PC-9 (cell line): ENCODE data around the gene LRRC8D. TPM values are rescaled to one million over a fixed set of nuclear protein-coding genes. Genes with fewer than 3 reads are reported as not detected.

ENCODE experiments used
- BruUV-seq: library from RNA; stranded (reverse); fragments of 400-500 nt; replicated peaks from 2 replicates; lab custom pipeline; 2021; lab: Mats Ljungman, UMichigan
- CTCF ChIA-PET: fragments of 300-600 bp; sonication (Branson Sonifier 250); formaldehyde crosslinking; loops from one replicate; lab custom pipeline; 2022; ENCODE audit warnings: antibody characterized with exemption; lab: Charles Lee
- POLR2A ChIA-PET: fragments of 300-600 bp; sonication (Branson Sonifier 250); formaldehyde crosslinking; loops from one replicate; lab custom pipeline; 2022; ENCODE audit warnings: antibody characterized with exemption; ENCODE audit not compliant: unreplicated experiment; lab: Charles Lee
- DNase-seq, 2 experiments: peaks; one replicate each; pipeline versions ENCODE4 v3.0.0 to v3.0.0-alpha.2; 2015 to 2022; ENCODE audit warnings: mixed read lengths in 1 of 2
- H2AFZ ChIP-seq: fragments of 200-600 bp; sonication (generic); 2 replicates; pipeline ENCODE4 v1.8.1; 2017; ENCODE audit warnings: antibody characterized with exemption
- H3F3A ChIP-seq: fragments of 200-600 bp; sonication (generic); 2 replicates; pipeline ENCODE4 v1.8.1; 2017; ENCODE audit warnings: antibody characterized with exemption, mild to moderate bottlenecking, low read depth; ENCODE audit not compliant: insufficient read depth
- H3K27ac ChIP-seq: fragments of 200-600 bp; sonication (generic); 2 replicates; pipeline ENCODE4 v1.6.1; 2016; ENCODE audit warnings: mixed run types
- H3K27me3 ChIP-seq: fragments of 200-600 bp; sonication (generic); 2 replicates; pipeline ENCODE4 v1.6.1; 2016; ENCODE audit warnings: low read depth, mixed run types; ENCODE audit not compliant: insufficient read depth
- H3K36me3 ChIP-seq: fragments of 200-600 bp; sonication (generic); 2 replicates; pipeline ENCODE4 v1.6.1; 2016; ENCODE audit warnings: low read depth, mixed run types
- H3K4me1 ChIP-seq: fragments of 200-600 bp; sonication (generic); replicated peaks from 2 replicates; pipeline ENCODE4 v1.6.1; 2016; ENCODE audit warnings: mixed run types; ENCODE audit not compliant: insufficient read depth
- H3K4me2 ChIP-seq: fragments of 200-600 bp; sonication (generic); 2 replicates; pipeline ENCODE4 v1.6.1; 2017; ENCODE audit warnings: mixed run types
- H3K4me3 ChIP-seq: fragments of 200-600 bp; sonication (generic); 2 replicates; pipeline ENCODE4 v1.6.1; 2016; ENCODE audit warnings: mixed run types
- H3K79me2 ChIP-seq: fragments of 200-600 bp; sonication (generic); 2 replicates; pipeline ENCODE4 v1.6.1; 2017; ENCODE audit warnings: low read depth, mixed run types
- H3K9me2 ChIP-seq: fragments of 200-600 bp; sonication (generic); 2 replicates; pipeline ENCODE4 v1.8.1; 2017; ENCODE audit warnings: mild to moderate bottlenecking; ENCODE audit not compliant: insufficient read depth
- H3K9me3 ChIP-seq: fragments of 200-600 bp; sonication (generic); 2 replicates; pipeline ENCODE4 v1.8.1; 2016; ENCODE audit warnings: low read depth; ENCODE audit not compliant: insufficient read depth
- H4K20me1 ChIP-seq: fragments of 200-600 bp; sonication (generic); 2 replicates; pipeline ENCODE4 v1.8.1; 2017; ENCODE audit not compliant: insufficient read depth
- EZH2 ChIP-seq: fragments of 200-600 bp; sonication (generic); IDR thresholded peaks from 2 replicates; pipeline ENCODE4 v1.8.0; 2017; ENCODE audit warnings: antibody characterized with exemption, low read depth
- intact Hi-C: fragments of 100-400 bp; cut with micrococcal nuclease; formaldehyde crosslinking; loops from one replicate; pipeline ENCODE4 v1.10.0; 2022; ENCODE audit not compliant: unreplicated experiment
- total RNA-seq: library from RNA; stranded (reverse); gene quantifications from 2 replicates; pipeline ENCODE4 v1.2.3, GENCODE V29; 2021
- TF ChIP-seq, protein P1 (sequence below): fragments of 200-600 bp; sonication (generic); conservative IDR thresholded peaks from 2 replicates; pipeline ENCODE4 v1.6.1; 2017; ENCODE audit warnings: mixed run types, antibody characterized with exemption, mild to moderate bottlenecking, moderate library complexity

LRRC8D gene
- total RNA-seq, 1 experiment from 2014 or later: 75.9 TPM

DNA sequence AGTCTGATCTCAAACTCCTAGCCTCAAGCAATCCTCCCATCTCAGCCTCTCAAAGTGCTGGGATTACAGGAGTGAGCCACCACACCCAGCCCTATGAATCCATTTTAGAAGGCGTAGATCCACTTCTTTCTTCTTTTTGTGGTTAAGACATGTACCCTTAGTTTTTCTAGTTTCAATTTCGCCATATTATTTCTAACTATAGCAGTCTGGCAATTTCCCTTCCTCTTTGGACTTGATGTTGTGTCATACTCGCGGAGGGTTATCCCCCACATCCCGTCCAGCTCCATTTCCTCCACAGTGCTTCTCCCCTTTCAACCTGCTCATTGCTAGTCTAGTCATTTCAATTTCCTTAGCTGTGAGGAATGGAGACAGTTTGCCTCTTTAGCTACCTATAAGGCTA, 5.2 kb upstream of the LRRC8D start:
- no peaks in the 10 kb centered on the region for H3K27me3 ChIP-seq
- no peak overlapping the region for H3K4me2 ChIP-seq
- peaks cover 21% of the 10 kb centered on the region for H3K79me2 ChIP-seq
- peaks cover 29% of the 10 kb centered on the region for H3K4me1 ChIP-seq
- no peak for DNase-seq
- H3K4me3 ChIP-seq: no peak overlapping the region
- H4K20me1 ChIP-seq: no peaks in the 10 kb centered on the region
- CTCF ChIA-PET: no interaction called here
- no peaks in the 10 kb centered on the region for H3K36me3 ChIP-seq
- intact Hi-C loops: no loop called here
- POLR2A ChIA-PET: no interaction called here
- H3K27ac ChIP-seq: no peak overlapping the region
- TF ChIP-seq, protein P1, sequence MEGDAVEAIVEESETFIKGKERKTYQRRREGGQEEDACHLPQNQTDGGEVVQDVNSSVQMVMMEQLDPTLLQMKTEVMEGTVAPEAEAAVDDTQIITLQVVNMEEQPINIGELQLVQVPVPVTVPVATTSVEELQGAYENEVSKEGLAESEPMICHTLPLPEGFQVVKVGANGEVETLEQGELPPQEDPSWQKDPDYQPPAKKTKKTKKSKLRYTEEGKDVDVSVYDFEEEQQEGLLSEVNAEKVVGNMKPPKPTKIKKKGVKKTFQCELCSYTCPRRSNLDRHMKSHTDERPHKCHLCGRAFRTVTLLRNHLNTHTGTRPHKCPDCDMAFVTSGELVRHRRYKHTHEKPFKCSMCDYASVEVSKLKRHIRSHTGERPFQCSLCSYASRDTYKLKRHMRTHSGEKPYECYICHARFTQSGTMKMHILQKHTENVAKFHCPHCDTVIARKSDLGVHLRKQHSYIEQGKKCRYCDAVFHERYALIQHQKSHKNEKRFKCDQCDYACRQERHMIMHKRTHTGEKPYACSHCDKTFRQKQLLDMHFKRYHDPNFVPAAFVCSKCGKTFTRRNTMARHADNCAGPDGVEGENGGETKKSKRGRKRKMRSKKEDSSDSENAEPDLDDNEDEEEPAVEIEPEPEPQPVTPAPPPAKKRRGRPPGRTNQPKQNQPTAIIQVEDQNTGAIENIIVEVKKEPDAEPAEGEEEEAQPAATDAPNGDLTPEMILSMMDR: no peak
- no peak for TF ChIP-seq EZH2
- H2AFZ ChIP-seq: no peak overlapping the region
- H3F3A ChIP-seq: peaks cover 1% of the 10 kb centered on the region
- no TSS peak for BruUV-seq
- H3K9me3 ChIP-seq: no peaks in the 10 kb centered on the region
- no peaks in the 10 kb centered on the region for H3K9me2 ChIP-seq

DNA sequence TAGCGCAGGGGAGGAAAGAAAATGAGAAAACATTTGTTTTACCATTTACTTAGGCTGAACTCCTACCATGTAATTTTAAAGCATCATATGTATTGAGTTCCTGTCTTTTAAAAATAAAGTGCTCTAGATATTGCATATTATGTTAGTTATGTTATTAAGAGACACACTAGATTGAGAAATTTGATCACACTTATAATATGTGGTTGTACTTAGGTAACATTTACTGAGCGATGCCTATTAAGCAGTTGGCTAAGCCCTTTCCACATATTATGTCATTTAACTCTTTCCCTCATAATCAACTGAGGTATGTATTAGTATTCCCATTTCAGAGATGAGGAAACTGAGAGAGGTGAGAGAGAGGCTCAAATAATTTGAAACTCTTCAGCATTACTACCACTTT, 4.5 kb upstream of the LRRC8D start:
- Histone ChIP-seq H3K79me2 (peaks cover 23% of the 10 kb centered on the region), H3K27ac (no peak overlapping the region), H3K27me3 (no peaks in the 10 kb centered on the region), H2AFZ (no peak overlapping the region), H3K4me1 (peaks cover 21% of the 10 kb centered on the region), H3K4me3 (no peak overlapping the region), H3F3A (no peaks in the 10 kb centered on the region; the same call in none of the 2 replicates), H3K36me3 (no peaks in the 10 kb centered on the region), H3K9me3 (no peaks in the 10 kb centered on the region), H4K20me1 (no peaks in the 10 kb centered on the region), H3K4me2 (no peak overlapping the region), H3K9me2 (no peaks in the 10 kb centered on the region)
- DNase-seq: no peak
- CTCF ChIA-PET: no interaction called here
- POLR2A ChIA-PET: no interaction called here
- TF ChIP-seq EZH2: no peak
- TF ChIP-seq, protein P1: no peak
- intact Hi-C loops: no loop called here
- no TSS peak for BruUV-seq

DNA sequence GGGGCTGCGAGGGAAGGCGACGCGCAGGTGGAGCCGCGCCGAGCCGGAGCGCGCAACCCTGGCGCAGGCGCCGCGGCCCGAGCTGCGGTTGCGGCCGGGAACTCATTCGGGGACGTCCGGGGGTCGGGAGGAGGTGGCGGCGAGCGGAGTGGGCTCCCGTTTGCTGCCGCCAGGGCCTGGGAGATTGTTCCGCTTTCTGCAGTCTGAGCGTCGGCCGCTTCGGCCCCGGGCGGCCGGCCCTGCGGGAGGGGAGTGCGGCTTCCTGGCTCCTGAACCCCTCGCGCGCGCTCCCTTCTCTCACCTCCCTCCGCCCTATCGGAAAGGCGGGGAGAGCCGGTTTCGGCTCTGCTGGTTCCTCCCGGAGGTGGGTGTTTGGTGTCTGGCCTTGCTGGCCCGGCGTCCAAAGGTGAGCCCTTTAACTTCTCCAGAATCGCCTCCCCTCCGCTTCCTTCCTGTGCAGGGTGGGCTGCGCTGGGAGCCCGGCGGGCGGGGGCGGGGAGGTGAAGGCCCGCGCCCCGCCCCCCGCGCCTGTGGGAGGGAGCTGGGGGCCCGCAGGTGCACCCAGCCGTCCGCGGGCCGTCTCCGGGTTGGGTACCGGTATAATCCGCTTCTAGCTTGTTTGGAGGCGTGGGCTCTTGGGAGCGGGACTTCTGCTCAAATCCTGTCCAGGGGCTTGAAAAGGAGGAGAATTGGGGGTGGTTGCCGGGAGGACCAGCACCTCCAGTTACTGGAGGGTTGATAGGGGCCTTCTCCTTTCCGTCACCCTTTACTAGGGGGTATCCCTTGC, 683 bp downstream of the LRRC8D start:
- Histone ChIP-seq H3K4me2 (peak overlapping the region; percentile 91), H3K4me3 (peak overlapping the region; percentile 75), H2AFZ (peak overlapping the region; percentile 87), H3F3A (peaks cover 22% of the 10 kb centered on the region), H3K27ac (peak overlapping the region; percentile 67), H3K4me1 (peaks cover 58% of the 10 kb centered on the region), H3K79me2 (peaks cover 69% of the 10 kb centered on the region), H3K9me3 (no peaks in the 10 kb centered on the region), H4K20me1 (no peaks in the 10 kb centered on the region), H3K36me3 (peaks cover 25% of the 10 kb centered on the region), H3K27me3 (no peaks in the 10 kb centered on the region), H3K9me2 (no peaks in the 10 kb centered on the region)
- TF ChIP-seq, protein P1: no peak
- no peak for TF ChIP-seq EZH2
- no TSS peak for BruUV-seq
- peak; percentile 55 to 64 for DNase-seq
- ChIA-PET CTCF (no interaction called here), POLR2A (interaction anchor here (0.6 to 1.5 kb wide), 4 partner anchors 13 to 154 kb away, joined by 3 to 5 read pairs (median 4); no protein-coding TSS in a partner anchor)
- intact Hi-C loops: loop anchor here (1.0 to 5.0 kb wide), 3 partner anchors 13 to 86 kb away; no protein-coding TSS in a partner anchor
